Cardiac septum (tissue), 1 donor: ENCODE results near the gene THAP11. TPM values are rescaled to one million over a fixed set of nuclear protein-coding genes. Genes with fewer than 3 reads are reported as not detected.
"Not testable (repeated sequence)": the region's sequence is repeated elsewhere in the genome, so short reads cannot be mapped to it uniquely, and the experiment has no call there.

Experiments used
- DNase-seq: peaks from one replicate; pipeline ENCODE4 v3.0.0-alpha.2; 2020; ENCODE audit warnings: low spot score
- intact Hi-C: fragments of 100-400 bp; cut with DNase I; formaldehyde crosslinking; loops from one replicate; pipeline ENCODE4 v1.14.0; 2022
- total RNA-seq: library from RNA; stranded (reverse); fragmentation: NEBNext Ultra II Directional; extraction: Animal tissue kit (Norgen Biotek cat#: 25700); gene quantifications from one replicate; pipeline ENCODE4 v1.2.1, GENCODE V29; 2021
- donor health status: DM: no; HTN: no; CAD: no.

Gene THAP11
- total RNA-seq, 1 donor from 2014 or later: 23.0 TPM

DNA sequence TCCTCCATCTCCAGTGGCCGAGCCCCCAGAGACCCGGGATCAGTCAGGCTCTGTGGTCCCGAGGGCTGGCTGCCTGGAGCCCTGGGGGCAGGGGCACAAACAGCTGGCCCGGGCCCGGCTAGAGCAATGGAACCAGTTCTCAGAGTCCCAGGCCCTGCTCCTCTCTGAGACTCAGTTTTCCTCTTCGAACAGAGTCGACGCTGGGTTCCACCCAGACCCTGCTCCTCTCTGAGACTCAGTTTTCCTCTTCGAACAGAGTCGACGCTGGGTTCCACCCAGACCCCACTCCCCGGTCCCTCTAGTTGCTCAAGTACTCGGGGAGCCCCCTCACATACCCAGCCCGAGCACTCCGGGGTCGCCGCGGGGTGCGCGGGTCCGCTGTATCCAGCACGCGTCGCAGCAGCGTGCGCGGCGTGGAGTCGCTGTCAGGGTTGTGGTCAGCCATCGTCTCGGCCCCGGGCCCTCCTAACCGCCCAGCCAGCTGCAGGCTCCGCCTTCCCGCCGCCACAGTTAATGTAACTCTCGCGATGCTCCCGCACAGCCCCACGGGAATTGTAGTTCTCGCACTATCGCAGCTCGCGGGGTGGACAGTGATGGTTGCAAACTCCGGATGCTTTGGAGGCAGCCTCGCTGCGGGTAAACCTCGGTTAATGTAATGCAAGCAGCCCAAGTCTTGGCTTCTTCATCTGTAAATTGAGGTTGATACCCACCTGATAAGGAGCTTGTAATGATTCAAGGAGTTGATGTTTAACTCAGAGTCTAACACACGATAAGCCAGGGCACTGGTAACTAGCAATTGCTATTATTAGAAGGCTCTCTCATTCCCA is 8.5 kb upstream of the THAP11 start:
- peak; percentile 98 for DNase-seq
- intact Hi-C loops: loop anchor here (5.0 kb wide), 1 partner anchor 99 kb away; the partner anchor contains the start of gene CTRL

DNA sequence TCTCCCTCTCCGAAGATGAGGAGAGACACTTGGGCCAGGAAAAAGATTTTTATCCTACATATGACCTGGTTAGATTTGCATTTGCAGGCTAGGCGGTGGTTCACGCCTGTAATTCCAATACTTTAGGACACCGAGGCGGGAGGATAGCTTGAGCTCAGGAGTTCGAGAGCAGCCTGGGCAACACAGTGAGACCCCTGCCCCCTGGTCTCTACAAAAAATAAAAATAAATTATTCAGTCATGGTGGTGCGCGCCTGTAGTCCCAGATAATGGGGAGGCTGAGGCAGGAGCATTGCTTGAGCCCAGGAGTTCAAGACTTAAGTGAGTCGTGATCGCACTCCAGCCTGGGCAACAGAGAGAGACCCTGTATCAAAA is 7.9 kb upstream of the THAP11 start:
- intact Hi-C loops: loop anchor here (5.0 kb wide), 1 partner anchor 98 kb away; the partner anchor contains the start of gene CTRL
- DNase-seq: no peak

DNA sequence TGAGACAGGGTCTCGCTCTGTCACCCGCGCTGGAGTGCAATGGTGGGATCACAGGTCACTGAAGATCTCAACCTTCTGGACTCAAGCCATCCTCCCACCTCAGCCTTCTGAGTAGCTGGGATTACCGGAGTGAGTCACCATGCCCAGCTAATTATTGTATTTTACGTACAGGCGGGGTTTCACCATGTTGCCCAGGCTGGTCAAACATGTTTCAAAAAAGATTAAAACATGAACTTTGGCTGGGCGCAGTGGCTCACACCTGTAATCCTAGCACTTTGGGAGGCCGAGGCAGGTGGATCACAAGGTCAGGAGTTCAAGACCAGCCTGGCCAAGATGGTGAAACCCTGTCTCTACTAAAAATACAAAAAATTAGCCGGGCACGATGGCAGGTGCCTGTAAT is 4.9 kb upstream of the THAP11 start:
- intact Hi-C loops, DNase-seq: not testable (repeated sequence)

DNA sequence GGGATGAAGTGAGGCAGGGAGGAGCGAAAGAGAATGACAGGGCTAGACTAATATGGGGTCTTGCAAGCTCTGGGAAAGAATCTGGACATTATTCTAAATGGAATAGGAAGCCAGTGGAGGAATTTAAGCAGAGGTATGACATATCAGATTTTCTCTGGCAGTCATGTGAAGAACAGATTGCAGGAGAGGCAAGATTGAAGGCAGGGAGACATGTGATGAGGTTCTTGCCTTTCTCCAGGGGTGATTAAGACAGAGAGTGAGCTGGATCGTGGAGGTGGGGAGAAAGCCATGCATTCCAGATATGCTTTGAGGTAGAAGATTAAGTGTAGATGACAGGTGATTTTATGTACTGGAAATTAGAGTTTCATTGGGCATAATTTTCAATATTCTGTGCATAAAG is 4.3 kb upstream of the THAP11 start:
- DNase-seq: no peak
- intact Hi-C loops: no loop called here

DNA sequence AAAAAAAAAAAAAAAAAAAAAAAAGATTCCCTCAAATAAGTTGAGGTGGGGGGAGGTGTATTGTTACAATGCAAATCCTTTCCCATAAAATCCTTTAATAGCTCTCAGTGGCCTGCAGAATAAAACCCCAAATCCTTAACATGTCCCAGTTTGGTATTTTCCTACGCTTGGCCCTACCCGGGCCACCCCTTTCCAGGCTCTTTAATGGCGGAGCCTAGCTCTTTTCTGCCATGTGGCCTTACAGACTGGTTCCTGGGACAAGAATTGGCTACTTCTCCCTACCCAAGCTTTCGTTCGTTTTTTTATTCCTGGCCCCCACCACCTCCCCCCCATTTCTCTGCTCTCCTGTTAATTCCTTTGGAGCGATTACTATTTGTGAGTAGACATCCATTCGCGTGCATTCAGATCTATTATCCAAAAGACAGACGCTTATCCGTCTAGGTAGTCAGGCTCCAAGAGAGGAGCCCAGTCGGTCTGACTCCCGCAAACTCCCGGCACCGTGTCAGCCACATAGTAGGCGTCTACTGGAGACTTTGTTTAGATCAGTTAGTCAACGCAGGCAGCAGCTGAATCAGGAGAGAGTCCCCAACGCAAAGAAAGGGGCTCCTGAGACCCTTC is 813 bp upstream of the THAP11 start:
- intact Hi-C loops: no loop called here
- DNase-seq: no peak

DNA sequence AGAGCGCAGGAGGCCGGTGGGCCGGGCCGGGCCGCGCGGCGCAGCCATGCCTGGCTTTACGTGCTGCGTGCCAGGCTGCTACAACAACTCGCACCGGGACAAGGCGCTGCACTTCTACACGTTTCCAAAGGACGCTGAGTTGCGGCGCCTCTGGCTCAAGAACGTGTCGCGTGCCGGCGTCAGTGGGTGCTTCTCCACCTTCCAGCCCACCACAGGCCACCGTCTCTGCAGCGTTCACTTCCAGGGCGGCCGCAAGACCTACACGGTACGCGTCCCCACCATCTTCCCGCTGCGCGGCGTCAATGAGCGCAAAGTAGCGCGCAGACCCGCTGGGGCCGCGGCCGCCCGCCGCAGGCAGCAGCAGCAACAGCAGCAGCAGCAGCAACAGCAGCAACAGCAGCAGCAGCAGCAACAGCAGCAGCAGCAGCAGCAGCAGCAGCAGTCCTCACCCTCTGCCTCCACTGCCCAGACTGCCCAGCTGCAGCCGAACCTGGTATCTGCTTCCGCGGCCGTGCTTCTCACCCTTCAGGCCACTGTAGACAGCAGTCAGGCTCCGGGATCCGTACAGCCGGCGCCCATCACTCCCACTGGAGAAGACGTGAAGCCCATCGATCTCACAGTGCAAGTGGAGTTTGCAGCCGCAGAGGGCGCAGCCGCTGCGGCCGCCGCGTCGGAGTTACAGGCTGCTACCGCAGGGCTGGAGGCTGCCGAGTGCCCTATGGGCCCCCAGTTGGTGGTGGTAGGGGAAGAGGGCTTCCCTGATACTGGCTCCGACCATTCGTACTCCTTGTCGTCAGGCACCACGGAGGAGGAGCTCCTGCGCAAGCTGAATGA is 606 bp downstream of the THAP11 start:
- no peak for DNase-seq
- intact Hi-C loops: loop anchor here (2.0 kb wide), 1 partner anchor 30 kb away; the partner anchor contains the start of gene EDC4

DNA sequence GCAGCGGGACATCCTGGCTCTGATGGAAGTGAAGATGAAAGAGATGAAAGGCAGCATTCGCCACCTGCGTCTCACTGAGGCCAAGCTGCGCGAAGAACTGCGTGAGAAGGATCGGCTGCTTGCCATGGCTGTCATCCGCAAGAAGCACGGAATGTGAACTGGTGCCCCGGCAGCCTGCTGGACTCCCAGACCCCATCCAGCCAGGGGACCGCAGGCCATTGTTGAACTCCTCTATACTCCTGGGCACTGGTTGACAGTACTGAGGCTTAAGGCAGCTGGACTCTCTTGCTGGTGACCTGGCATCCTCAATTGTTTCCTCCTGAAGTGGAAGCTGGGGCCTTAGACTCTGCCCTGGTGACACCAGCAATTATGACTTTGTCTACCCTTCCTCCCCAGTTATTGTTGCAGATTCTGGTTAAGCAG is 1.2 kb downstream of the THAP11 start:
- DNase-seq: no peak
- intact Hi-C loops: loop anchor here (2.0 kb wide), 1 partner anchor 29 kb away; the partner anchor contains the start of gene EDC4

DNA sequence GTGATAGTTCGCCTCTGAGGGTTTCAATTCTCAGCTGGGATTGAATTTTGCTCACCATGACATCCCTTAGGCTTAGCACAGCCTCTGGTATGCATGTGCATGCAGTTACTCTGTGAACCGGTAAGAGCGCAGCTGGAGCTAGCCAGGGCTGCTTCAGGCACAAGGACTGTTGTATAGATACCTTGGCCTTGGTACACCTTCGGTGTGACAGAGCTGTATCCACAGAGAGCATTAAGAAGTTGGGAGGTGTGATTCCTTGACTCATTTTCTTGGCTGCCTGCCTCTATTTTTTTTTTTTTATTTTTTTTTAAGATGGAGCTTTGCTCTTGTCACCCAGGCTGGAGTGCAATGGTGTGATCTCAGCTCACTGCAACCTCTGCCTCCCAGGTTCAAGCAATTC is 2.4 kb downstream of the THAP11 start:
- intact Hi-C loops: no loop called here
- no peak for DNase-seq

DNA sequence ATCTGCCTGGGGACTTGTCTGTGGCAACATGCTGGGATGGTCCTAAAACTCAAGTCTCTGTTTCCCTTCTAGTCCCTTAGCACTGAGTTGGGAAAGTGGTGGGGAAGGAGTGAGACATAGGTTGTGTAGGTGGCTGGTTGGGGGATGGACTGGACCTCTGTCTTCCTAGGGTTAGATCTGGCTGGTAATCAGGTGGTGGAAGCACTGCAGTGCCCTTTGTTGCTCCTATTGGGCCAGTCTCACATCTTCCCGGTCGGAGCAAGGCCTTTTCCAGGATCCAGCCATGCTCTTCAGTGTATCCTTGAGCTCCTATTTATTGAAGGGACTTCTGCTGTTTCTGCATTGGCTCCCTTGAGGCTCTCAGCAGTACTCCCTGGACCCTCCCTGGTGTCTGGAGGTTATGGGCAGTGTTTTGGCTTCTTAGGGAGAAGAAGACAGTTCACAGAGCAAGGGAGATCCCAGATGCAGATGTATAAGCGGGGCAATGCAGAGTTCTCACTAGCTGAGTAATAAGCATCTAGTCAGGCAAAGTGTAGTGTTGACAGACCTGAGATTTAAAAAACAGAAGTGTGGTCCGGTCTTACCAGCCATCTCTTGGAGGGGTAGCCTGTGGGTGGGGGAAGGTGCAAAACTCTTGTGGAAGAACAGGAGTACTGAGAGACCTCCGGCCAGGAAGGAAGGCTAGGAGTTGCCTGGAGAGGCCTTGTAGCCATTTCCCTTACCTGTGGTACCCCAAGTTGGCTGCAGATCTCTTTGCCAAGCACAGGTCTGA is 3.4 kb downstream of the THAP11 start:
- intact Hi-C loops: loop anchor here (2.0 kb wide), 1 partner anchor 17 kb away; no protein-coding TSS in a partner anchor
- DNase-seq: no peak

DNA sequence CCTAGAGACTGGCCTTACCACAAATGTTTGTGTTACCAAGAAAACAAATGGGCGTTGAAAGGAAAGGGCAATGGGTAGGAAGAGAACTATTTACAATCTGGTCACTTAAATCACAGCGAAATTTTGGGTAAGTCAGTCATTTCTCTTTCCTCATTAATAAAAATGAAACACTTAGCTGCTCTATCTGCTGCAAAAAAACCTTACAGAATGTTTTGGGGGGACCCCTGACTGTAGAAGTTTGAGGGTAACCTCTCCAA is 3.9 kb downstream of the THAP11 start:
- DNase-seq: no peak
- intact Hi-C loops: loop anchor here (2.0 kb wide), 1 partner anchor 17 kb away; no protein-coding TSS in a partner anchor

DNA sequence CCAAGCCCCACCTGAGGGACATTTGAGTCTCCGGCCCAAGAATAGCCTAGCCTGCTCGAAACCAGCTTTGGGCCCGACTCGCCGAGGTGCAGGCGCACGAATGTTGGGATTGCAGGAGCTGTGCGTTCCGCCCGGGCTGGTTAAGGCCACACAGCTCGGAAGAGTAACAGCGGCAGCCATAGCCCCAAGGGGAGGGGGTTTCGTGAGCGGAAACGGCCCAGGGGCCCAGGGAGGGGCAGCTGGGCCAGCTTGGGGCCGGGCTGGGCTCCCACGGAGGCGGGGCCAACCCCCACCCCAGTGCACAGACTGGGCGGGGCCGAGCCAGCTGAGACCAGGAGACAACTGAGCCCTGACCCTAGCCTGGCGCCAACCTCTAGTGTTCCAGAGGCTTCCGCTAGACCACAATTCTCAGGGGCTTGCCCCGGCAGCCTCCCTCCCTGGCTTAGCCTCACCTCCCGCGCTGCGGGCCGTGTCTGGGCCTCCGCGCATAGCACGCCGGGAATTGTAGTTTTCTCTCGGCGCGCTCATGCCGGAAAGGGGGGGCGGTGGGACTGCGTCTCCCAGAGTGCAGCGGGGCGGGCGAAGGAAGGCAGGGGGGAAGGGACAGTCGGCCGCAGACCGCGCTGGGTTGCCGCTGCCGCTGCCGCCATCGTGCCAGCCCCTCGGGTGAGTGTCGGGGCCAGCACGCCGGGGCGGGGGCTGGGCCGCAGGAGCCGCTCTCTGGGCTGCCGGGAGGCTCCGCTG is 4.4 kb downstream of the THAP11 start, which contains the start of gene NUTF2:
TSS of gene NUTF2 (plus strand) at position 614 of the 744 bp plus-strand sequence. CDS start 18,198 bp downstream, outside the sequence.
- peak; percentile 98 for DNase-seq
- intact Hi-C loops: loop anchor here (2.0 kb wide), 1 partner anchor 16 kb away; no protein-coding TSS in a partner anchor

DNA sequence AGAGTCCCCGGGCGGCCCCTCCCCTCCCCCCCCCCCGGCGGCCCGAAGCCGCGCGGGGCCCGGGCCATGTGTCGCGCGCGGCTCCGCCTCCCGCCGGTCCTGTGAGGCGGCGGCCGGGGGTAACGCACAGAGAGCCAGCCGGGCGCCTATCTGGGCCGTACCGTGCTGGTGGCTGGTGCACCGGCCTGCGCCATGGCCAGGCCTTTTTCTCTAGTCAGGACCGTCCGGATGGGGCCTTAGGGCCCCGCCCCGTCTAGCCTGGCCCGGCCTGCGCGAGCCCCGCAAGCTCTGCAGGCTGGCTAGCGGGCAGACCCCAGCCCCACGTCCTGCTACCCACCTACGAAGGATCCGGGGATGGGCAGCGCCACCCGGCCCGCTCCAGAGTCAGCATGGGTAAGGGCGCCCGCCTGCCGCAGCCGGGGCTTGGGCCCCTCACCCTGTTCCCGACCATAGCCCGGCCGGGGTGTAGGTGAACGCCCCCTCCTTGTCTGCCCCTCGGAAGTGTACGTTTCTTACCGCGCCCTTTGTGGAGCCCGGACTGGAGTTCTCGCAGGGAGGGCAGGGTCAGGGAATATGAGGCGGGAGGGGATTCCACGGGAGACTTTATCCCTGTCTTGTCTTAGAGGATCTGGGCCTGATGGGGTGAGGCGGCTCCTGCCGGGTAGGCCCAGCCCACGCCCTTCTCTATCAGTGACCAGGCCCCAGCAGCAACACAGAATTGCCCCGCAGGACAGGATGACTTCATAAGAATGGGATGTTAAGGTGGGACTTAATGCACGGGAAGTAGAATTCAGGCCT is 5.1 kb downstream of the THAP11 start, which contains the start of gene CENPT:
TSS of gene CENPT (minus strand) at position 630 of the 798 bp plus-strand sequence. CDS start 13,834 bp downstream, outside the sequence.
- intact Hi-C loops: loop anchor here (2.0 kb wide), 1 partner anchor 16 kb away; no protein-coding TSS in a partner anchor
- no peak for DNase-seq

DNA sequence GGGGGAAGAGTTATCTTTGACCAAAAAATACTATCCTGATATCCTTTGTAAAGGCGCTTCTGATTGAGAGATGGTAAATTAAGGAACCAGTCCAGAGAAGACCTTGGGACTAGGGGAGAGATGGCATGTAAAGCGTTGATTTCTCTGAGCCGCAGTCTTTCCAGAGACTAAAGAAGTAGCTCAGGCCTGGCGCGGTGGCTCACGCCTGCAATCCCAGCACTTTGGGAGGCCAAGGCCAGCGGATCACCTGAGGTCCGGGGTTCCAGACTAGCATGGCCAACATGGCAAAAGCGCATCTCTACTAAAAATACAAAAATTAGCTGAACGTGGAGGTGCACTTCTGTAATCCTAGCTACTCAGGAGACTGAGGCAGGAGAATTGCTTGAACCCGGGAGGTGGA is 6.0 kb downstream of the THAP11 start:
- intact Hi-C loops: no loop called here
- no peak for DNase-seq

DNA sequence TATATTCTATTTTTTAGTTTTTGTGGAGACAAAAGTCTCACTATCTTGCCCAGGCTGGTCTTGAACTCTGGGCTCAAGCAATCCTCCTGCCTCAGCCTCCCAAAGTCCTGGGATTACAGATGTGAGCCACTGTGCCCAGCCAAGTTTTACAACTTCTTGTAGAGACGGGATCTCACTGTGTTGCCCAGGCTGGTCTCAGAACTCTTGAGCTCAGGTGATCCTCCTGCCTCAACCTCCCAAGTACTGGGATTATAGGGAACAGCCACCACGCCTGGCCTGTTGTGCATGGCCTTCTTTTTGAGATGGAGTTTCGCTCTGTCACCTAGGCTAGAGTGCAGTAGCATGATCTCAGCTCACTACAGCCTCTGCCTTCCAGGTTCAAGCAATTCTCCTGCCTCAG is 11.6 kb downstream of the THAP11 start:
- intact Hi-C loops: no loop called here
- no peak for DNase-seq

DNA sequence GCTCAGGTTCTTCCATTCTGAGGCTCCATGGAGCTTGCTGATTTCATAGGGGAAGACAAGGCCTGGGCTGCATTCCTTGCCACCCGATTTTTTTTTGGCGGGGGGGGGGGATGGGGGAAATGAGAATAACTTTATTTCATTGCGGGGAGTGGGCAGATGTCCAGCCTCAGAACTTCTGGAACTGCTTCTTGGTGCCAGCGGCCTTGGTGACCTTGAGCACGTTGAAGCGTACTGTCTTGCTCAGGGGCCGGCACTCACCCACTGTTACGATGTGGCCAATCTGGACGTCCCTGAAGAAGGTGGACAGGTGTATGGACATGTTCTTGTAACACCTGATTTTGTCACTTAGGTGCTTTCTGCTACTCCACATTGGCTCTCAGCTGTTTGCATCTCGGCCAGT is 13.7 kb downstream of the THAP11 start:
- intact Hi-C loops: no loop called here
- no peak for DNase-seq

DNA sequence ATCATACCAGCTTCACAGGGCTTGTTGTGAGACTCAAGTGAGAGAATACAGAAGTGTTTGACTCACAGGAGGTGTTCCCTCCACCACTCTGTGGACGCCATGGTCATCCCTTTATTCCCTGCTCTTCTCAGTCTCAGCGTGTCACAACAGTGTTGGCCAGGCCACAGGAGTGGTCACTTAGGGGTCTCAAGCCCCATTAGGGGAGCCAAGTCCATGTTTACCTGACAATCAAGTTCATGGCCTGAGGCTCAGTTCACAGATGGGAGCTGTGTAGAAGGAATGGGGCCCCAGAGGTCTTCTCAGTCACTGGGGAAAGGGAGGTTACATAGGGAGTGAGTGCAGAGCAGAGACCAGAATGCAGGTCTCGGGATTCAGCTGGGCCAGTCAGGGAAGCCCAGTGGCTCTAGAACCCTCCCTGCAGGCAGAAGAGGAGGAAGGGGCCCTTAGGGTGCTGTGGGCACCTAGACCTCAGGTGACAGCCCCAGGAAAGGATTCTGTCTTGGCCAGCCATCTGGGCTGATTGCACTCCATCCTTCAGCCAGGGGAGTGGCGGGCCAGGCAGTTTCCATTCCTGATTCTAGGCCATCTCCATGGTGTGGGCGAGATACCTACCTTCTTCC is 14.9 kb downstream of the THAP11 start:
- intact Hi-C loops: no loop called here
- DNase-seq: no peak

DNA sequence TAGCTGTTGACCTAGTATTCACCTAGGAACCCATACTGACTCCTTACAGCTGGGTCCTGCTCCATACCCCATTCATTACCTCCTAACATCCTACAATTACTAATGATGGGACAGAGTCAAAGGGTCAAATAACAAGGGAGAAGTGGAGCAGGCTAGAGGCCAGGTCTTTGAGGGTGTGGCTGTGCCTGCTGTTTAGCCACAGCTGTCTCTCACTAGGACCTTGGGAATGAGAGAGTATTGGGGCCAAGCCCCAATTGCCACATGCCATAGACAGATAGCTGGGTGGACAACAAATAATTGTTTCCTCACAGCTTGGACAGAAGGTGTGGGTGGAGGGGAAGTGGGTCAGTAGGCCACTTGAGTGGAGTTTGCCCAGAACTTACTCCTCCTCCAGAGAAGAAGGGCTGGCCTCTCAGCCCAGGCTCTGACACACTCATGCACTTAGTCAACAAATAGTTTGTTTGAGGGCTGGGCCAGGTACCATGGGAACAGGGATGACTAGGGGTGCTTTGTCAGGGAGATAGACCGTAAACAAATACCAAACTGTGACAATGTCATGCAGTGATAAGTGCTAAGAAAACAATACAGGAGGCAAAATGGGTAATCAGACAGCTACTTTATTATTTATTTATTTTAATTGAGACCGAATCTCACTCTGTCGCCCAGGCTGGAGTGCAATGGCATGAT is 15.6 kb downstream of the THAP11 start:
- peak; percentile 79 for DNase-seq
- intact Hi-C loops: no loop called here
